Gastrocnemius medialis (tissue), 4 donors: ENCODE data around the gene IL12RB1.

ENCODE experiments used
- POLR2A ChIP-seq, 2 donors: fragments of 450-650 bp; IDR thresholded peaks; one replicate each; pipeline ENCODE4 v1.6.1; 2017; ENCODE audit warnings: antibody characterized with exemption in 2 of 2, mild to moderate bottlenecking in 2 of 2, moderate library complexity in 2 of 2
- TF ChIP-seq, protein P1 (sequence below), 5 experiments: fragments of 450-650 bp in 3 of 5; fragments of 200-600 bp in 2 of 5; sonication (generic) in 2 of 5; IDR thresholded peaks in 4 of 5; conservative IDR thresholded peaks in 1 of 5; 1 replicate in 4 of 5; 2 replicates in 1 of 5; pipeline ENCODE4 v1.5.1; 2016 to 2019; ENCODE audit warnings: antibody characterized with exemption in 5 of 5, mild to moderate bottlenecking in 3 of 5, moderate library complexity in 3 of 5

DNA sequence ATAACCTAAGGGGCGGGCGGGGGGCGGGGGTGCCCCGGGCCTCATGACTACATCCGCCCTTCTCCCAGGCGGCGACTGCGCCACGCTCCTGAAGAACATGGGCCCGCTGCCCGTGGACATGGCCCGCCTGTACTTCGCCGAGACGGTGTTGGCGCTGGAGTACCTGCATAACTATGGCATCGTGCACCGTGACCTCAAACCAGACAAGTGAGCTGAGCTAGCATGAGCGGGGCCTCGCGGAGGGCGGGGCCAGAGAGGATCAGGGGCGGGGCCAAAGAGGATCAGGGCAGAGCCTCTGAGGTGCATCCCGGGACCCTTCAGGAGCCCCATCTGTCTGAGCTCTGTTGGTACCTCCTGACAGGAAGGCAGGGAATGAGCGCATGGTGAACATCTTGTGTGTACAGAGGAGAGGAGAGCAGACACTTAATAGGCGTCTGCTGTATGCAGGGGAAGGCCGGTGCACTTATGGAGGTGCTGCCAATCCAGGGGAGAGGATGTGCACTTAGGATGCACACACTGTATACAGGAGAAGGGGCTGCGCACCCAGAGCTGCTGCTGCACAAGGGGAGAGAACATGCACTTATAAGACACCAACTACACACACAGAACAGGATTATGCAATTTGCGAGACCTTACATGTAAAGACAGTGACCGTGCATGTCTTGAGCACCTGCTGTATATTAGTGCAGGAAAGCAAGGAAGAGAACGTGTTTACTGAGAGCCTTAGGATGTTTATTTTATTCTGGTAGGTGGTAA is 45.3 kb upstream of the IL12RB1 start:
- TF ChIP-seq, protein P1, sequence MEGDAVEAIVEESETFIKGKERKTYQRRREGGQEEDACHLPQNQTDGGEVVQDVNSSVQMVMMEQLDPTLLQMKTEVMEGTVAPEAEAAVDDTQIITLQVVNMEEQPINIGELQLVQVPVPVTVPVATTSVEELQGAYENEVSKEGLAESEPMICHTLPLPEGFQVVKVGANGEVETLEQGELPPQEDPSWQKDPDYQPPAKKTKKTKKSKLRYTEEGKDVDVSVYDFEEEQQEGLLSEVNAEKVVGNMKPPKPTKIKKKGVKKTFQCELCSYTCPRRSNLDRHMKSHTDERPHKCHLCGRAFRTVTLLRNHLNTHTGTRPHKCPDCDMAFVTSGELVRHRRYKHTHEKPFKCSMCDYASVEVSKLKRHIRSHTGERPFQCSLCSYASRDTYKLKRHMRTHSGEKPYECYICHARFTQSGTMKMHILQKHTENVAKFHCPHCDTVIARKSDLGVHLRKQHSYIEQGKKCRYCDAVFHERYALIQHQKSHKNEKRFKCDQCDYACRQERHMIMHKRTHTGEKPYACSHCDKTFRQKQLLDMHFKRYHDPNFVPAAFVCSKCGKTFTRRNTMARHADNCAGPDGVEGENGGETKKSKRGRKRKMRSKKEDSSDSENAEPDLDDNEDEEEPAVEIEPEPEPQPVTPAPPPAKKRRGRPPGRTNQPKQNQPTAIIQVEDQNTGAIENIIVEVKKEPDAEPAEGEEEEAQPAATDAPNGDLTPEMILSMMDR (IDR thresholded peaks at IDR 0.05 in 4 of 5, conservative IDR thresholded peaks at IDR 0.05 in 1 of 5) = no peak
- no peak for TF ChIP-seq POLR2A (IDR thresholded peaks at IDR 0.05)
